Nephron progenitor cell (in vitro differentiated cells): Measurements from ENCODE around the gene TSFM.
A peak's percentile ranks its signal among the peaks of the same experiment; 100 is the strongest.

Experiments used
- DNase-seq: peaks from one replicate; pipeline ENCODE4 v3.0.0; 2021
- H3K27ac Mint-ChIP-seq: 2 replicates; pipeline ENCODE4 v1.8.0; 2021; ENCODE audit warnings: mild to moderate bottlenecking, moderate library complexity, mixed read lengths
- H3K27me3 Mint-ChIP-seq: 2 replicates; pipeline ENCODE4 v1.8.0; 2021; ENCODE audit warnings: mild to moderate bottlenecking, low read depth, mixed read lengths; ENCODE audit not compliant: poor library complexity
- H3K36me3 Mint-ChIP-seq: 2 replicates; pipeline ENCODE4 v1.8.0; 2021; ENCODE audit warnings: low read depth, mixed read lengths
- H3K4me1 Mint-ChIP-seq: 2 replicates; pipeline ENCODE4 v1.8.0; 2021; ENCODE audit warnings: mixed read lengths
- H3K4me3 Mint-ChIP-seq: 2 replicates; pipeline ENCODE4 v1.8.0; 2021; ENCODE audit warnings: mild to moderate bottlenecking, moderate library complexity, mixed read lengths
- H3K9me3 Mint-ChIP-seq: 2 replicates; pipeline ENCODE4 v1.8.0; 2021; ENCODE audit warnings: mild to moderate bottlenecking, moderate library complexity, mixed read lengths
- TF ChIP-seq, protein P1 (sequence below): fragments of 200-600 bp; sonication (generic); IDR thresholded peaks from 2 replicates; pipeline ENCODE4 v1.5.0; 2021; ENCODE audit warnings: antibody characterized with exemption

The TSFM gene

DNA sequence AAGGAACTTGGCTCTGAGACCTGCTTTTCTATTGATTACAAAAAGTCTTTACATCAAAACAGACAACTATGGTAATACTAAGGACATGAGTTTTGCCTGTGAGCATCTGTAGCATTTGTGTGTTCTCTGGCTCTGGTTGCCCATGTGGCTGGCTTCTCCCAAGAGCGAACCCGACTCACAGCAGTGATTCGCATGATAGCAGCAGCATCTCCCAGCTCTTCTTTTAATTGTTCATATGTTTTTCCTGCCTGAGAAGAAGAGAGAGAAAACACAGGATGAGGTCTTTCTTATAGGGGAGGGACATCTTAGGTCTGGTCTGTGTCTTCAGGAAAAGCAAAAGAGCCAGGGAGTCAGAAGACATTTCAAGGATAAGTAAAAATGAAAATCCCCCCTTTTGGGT, 18.4 kb downstream of the TSFM start:
- no peaks in the 10 kb centered on the region for H3K27me3 Mint-ChIP-seq
- TF ChIP-seq, protein P1, sequence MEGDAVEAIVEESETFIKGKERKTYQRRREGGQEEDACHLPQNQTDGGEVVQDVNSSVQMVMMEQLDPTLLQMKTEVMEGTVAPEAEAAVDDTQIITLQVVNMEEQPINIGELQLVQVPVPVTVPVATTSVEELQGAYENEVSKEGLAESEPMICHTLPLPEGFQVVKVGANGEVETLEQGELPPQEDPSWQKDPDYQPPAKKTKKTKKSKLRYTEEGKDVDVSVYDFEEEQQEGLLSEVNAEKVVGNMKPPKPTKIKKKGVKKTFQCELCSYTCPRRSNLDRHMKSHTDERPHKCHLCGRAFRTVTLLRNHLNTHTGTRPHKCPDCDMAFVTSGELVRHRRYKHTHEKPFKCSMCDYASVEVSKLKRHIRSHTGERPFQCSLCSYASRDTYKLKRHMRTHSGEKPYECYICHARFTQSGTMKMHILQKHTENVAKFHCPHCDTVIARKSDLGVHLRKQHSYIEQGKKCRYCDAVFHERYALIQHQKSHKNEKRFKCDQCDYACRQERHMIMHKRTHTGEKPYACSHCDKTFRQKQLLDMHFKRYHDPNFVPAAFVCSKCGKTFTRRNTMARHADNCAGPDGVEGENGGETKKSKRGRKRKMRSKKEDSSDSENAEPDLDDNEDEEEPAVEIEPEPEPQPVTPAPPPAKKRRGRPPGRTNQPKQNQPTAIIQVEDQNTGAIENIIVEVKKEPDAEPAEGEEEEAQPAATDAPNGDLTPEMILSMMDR = no peak
- no peak for DNase-seq
- H3K9me3 Mint-ChIP-seq = no peaks in the 10 kb centered on the region
- H3K36me3 Mint-ChIP-seq = peaks cover 38% of the 10 kb centered on the region
- H3K4me1 Mint-ChIP-seq = no peaks in the 10 kb centered on the region
- H3K27ac Mint-ChIP-seq = no peak overlapping the region
- H3K4me3 Mint-ChIP-seq = no peak overlapping the region

DNA sequence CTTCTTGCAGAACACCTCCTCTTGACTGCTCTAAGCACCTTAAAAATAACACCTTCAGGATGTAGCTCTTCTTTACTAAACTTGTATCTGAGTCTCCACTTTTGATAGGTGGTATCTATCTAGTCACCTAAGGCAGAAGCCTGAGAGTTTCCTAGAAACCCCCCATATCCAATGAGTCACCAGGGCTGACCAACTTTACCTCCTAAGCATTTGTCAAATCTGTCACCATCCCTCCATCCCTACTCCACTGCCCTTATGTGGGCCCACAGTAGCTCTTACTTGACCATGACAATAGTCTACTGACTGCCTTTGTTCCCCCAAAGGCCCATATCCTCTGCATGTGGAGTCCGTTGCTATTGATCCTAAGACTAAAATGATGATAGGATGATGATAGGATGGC, 20.0 kb downstream of the TSFM start:
- Mint-ChIP-seq H3K4me3 (no peak overlapping the region), H3K27me3 (peaks cover 3% of the 10 kb centered on the region), H3K9me3 (no peaks in the 10 kb centered on the region), H3K27ac (no peak overlapping the region), H3K4me1 (no peaks in the 10 kb centered on the region), H3K36me3 (peaks cover 34% of the 10 kb centered on the region)
- TF ChIP-seq, protein P1 = no peak
- no peak for DNase-seq

DNA sequence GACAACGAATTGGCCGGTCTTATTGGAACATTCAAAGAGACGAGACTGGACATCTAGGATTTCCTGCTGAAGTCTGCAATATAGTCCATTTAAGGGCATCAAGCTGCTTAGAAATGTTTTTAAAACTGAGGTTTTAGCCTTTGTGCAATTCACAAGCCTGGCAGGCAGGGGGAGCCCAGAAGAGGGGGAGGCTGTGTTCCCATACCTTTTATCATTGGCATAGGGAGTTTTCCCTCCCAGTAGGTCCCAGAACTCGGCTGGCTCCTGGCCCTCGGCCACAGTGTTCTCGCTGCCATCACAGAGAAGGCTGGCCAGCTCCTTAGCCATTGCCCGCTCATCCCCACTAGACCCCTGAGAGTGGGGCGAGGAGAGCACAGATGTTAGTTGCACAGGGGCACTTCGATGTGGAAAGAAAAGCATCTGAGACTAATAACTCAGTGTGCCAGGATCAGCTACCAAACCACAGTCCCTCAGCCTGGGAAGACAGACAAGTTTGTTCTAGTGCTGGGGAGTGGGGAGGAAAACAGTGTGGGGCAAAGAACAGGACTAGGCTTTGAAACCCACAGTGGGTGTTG, 20.8 kb downstream of the TSFM start:
- H3K27me3 Mint-ChIP-seq = peaks cover 3% of the 10 kb centered on the region
- H3K4me1 Mint-ChIP-seq = no peaks in the 10 kb centered on the region
- no peak overlapping the region for H3K27ac Mint-ChIP-seq
- TF ChIP-seq, protein P1 = peak; percentile 70
- H3K36me3 Mint-ChIP-seq = peaks cover 31% of the 10 kb centered on the region
- H3K4me3 Mint-ChIP-seq = no peak overlapping the region
- no peaks in the 10 kb centered on the region for H3K9me3 Mint-ChIP-seq
- DNase-seq = peak; percentile 59

DNA sequence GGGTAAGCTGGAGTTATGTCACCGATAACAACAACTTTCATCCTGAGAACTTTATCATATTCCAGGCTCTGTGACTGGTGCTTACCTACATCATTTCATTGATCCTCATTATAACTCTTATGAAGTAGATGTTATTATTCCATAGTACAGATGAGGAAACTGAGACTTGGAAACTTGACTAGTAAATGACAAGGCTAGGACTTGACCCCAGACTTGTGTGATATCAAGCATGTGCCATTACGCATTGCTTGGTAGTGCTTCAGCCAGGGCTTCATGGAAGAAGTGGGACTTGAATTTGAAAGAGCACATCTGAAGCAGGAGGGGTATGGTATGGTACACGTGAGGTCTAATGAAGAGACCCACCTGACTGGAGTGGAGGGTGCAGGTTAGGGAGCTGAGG, 24.1 kb downstream of the TSFM start:
- no peak for DNase-seq
- Mint-ChIP-seq H3K4me1 (no peaks in the 10 kb centered on the region), H3K36me3 (peaks cover 36% of the 10 kb centered on the region), H3K27me3 (peaks cover 3% of the 10 kb centered on the region), H3K4me3 (no peak overlapping the region), H3K27ac (no peak overlapping the region), H3K9me3 (no peaks in the 10 kb centered on the region)
- TF ChIP-seq, protein P1 = no peak

DNA sequence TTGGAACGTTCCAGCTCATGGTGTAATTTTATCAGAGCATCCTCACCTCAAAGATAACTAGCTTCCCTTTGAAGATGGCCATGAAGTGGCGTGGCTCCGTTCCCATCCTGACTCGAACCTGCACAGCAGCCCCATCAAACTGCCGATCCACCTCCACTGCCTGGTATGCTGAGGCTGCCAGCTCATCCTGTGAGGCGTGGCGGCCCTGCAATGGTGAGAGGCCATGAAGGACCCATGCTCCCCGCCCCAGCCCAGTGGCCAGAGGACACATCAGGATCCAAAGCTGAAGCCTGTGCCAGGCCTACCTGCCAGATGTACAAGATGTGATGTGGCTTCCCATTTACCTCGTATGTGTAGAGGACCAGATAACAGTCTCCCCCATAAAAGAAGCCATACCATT, 24.7 kb downstream of the TSFM start:
- Mint-ChIP-seq H3K36me3 (peaks cover 36% of the 10 kb centered on the region), H3K4me3 (no peak overlapping the region), H3K27me3 (peaks cover 3% of the 10 kb centered on the region), H3K9me3 (no peaks in the 10 kb centered on the region), H3K4me1 (no peaks in the 10 kb centered on the region), H3K27ac (no peak overlapping the region)
- DNase-seq = no peak
- TF ChIP-seq, protein P1 = no peak

DNA sequence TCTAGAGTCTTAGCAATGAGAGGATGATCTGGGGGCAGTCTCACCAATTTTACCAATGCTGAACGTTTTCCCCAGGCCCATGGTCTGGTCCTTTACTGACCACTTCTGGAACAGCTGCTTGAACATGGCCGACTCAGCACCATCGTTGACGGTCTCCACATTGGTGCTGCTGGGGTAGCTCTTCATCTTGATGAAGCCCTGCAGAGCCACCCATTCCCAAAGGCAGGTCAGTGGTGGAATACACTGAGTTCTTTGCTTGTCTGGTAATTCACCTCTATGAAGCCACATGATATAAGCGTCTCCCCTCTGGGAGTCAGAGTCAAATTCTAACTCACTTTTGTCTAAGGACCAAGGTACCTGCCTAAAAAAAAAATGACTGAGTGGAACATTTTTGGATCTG, 25.8 kb downstream of the TSFM start:
- DNase-seq = no peak
- Mint-ChIP-seq H3K4me1 (no peaks in the 10 kb centered on the region), H3K9me3 (no peaks in the 10 kb centered on the region), H3K27me3 (peaks cover 3% of the 10 kb centered on the region), H3K27ac (no peak overlapping the region), H3K4me3 (no peak overlapping the region), H3K36me3 (peaks cover 36% of the 10 kb centered on the region)
- TF ChIP-seq, protein P1 = no peak
